NCI-H345 (cell line): ENCODE results near the gene RAD51B.
A peak's percentile ranks its signal among the peaks of the same experiment; 100 is the strongest.

Experiments
- DNase-seq: peaks from one replicate; lab custom pipeline; 2025; lab: John Stamatoyannopoulos, UW

Gene RAD51B

DNA sequence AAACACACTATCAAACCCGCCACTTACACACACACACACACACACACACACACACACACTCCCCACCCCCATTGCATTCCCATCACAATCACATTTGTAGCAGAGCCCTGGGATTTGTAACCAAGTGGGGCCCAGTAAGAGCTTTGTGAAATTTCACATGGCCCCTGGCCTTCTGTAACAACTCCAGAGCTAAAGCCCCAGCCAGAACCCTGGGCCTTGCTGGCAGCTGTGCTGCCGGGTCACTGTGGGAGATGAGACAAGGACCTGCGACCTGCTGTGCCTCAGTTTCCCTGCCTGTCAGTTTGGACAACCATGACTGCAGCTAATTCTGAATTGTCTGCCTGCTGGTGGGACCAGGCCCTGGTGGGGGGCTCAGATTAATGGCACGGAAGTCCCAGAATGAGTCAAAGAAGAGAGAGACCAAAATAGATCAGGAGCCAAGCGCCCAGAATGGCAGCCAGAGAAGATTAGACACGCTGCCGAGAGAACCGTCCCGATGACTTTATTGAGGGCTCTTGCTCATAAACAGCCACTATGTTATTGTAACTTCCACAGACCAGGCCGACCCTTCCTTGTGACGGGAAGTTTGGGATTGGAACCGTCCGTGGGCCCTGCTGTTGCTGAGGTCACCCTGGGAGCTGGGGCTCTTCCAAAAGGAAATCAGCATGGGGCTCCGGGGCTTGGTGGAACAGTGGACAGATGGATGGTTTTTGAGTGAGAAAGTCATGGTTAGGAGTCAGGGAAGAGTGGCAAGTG is 850.2 kb downstream of the RAD51B start:
- DNase-seq: no peak

DNA sequence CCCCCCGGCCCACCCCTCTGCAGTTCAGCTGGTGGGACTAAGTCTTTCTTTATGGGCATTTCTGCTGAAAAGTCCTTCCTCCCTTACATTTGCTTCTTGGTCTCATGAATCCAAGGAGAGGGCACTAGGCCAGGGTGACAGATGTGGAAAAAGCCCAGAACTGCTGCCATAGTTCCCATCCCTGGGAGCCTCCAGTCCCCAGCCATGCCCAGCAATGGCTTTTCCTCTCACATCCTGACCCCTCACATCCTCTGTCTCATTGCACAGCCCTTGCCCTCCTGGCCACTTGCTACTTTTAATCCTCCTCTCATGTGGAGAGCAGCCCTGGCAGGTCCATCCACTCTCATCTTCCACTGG is 850.8 kb downstream of the RAD51B start:
- DNase-seq: no peak

DNA sequence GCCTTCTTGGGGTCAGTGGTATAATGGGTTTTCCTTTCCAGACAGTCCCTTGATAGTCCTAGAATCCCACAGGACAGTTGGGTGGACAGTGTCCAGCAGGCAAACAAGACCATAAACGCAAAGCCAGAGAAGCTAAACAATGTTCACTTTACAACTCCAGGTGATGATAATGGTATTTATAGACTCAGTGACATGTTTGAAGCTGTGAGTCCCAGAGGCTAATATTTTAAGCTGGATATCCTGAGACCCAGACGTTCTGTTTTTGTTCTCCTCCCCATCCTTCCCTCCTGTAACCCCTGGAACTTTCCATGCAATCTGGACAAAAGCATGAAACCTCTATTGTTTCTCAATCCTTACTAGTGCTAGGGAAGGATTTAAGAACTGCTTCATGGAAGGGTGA is 852.3 kb downstream of the RAD51B start:
- DNase-seq: no peak

DNA sequence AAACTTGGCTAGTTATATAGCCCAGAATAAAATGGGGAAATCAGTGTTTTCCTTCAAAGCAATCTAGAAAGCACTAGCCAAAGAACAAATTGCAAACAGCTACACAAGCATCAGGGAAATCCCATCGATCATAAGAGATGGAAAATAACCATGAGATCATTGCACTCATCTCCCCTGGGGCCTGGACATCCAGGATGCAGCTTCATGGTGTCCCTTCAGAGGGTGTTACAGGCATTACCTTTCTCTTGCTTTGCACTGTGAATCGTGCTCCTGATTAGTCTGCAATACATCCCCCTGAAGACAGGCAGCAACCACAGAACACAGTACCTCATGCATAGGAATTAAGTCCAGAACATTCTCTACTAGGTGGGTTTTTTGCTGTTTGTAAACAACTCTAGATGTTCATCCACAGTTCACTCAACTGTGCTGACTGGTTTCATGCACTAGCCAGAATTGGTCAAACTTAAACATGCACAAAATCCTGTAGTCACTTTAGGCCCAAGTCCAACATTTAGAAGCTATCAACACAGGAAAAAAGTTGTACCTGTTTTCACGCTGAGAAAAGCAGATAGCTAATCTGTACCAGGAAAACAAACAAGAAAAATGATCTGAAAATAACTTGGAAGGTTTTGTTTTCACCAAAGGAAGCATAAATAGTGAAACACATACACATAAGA is 853.2 kb downstream of the RAD51B start:
- DNase-seq: no peak

DNA sequence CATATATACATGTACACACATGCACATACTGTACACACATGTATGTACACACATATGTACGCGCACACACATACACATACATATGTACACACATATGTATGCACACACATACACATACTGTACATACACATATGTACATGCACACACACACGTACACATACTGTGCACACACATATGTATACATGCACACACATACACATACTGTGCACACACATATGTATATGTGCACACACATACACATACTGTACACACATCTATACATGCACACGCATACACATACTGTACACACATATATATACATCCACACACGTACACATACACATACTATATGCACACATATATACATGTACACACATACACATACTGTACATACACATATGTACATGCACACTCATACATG is 853.9 kb downstream of the RAD51B start:
- no peak for DNase-seq

DNA sequence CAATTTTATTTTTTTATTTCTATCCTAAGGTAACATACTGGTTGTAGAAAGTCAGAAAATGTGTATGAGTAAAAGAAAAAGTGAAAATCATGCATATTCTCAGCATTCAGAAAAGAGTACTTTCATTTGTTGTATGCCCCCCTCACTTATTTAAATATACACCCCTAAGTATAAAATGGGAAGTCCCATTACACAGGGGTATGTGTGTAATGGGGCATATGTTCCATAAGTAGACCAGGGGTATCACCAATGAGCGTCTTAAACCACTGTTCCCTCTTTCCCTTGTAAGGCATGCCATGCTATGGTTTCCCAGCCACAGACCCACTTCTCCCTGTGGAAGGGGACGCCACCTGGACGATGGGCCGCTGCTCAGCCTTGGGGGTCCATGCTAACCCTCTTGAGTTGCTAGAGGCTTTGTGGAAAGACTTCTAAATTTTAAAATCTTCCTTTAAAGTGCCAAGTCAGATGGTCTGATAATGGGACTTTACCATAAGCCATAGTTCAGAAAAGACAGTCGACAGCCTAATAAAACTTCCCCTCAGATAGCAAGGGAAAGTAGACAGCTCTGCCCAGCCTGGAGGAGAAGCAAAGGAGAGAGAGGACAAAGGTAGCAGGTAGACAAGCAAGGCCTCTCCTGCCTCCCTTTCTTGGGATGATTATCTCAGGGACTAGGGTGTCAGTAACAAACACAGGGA is 855.1 kb downstream of the RAD51B start:
- no peak for DNase-seq

DNA sequence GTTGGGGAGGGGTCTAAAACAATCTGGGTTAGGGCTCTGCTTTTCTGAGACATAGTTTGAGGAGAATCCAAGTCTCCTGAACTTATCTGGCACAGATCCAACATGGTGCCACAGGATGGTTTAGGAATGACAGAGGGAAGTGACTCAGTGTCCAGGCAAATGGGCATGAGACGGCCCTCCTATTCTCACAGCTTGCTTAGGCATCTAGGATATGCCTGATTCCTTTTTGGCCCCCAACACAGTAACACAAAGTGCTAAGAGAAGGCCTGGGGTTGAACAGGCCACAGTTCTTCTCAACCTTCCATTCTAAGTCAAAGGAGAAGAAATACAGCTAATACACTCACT is 855.6 kb downstream of the RAD51B start:
- no peak for DNase-seq

DNA sequence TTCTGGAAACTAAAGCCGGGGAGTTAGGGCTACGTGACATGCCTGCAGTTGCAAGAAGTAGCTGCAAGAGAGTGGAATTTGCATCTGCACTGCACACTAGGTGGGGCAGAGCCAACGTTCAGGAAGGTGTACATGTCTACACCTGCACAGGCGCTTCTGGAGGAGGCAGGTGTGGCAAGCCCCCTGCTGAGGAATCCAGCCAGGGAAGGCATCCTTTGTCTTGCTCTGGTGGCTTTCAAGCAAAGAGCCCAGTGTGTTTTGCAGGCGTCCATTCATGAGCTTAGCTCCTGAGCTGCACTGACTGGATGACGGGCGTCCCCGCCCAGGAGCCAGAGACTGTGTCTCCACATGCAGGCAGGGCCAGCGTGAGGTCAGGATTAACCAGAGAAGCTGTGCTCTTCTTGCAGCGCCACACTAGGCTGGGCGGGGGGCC is 856.9 kb downstream of the RAD51B start:
- DNase-seq: peak; percentile 92

DNA sequence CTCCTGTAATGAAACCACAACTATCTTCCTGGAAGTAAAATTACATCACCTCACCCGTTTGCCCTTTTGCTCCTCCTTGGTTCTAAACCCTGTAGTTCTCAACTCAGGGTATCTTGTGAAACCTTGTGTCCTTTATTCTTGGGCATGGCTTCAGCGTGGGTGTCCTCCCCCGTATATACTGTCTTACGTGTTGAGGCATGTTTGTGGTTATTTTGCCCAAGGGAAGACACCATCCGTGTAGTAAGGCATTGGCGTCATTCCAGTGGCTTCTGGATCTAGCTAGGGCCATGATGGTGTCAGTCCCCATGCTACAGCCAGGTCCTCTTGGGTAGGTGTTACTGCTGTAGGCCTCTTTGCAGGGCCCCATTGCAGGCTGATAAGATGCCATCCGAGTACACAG is 857.9 kb downstream of the RAD51B start:
- no peak for DNase-seq

DNA sequence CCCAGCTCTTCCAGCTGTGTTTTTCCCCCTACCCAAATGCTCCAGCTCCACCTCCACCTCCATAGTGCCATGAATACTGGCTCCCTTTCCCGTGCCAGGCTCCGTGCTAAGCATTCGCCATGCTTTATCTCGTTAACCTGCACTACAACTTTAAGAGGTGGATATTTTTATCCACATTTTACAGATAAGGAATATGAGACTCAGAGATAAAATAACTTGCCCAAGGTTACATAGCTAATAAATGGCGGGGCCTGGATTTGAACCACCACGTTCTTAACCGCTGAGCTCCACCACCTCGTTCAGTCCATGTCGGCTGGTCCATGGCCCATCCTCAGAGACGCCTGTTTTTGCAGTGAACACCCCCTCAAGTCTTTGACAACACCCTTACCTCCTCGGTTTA is 858.3 kb downstream of the RAD51B start:
- no peak for DNase-seq

DNA sequence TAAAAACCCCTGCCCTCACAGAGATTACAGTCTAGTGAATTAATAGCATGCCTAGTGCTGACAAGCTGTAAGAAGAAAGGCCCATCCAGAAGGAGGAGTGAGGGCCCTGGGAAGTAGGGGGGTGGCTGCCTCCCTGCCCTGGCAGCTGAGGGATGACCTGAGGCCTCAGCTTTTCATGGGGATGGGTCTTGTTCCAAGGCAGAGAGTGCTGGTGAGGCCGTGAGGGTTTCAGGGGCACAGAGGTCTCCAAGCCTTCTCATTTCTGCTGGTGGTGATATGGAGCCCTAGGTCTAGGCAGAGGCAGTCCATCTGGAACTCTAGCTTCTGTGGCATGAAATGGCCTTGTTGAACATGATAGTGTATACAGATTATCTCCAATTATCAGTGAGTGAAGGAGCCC is 858.9 kb downstream of the RAD51B start:
- no peak for DNase-seq

DNA sequence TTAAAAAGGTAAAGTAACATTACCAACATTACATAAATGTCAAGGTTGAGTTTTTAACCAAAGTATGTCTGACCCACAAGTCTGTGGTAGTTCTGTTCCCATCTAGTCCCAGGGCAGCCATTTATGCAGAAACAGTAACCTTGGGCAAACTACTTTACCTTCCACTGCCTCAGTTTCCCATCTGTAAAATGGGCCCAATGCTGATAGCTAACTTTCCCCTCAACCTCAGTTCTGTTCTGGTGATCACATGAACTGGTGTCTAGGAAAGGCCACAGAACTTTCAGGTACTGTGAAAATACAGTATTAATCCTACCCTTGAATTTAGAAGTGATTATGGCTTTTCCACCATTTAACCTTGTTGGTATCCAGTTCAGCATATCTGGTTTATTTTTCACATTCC is 859.7 kb downstream of the RAD51B start:
- DNase-seq: no peak

DNA sequence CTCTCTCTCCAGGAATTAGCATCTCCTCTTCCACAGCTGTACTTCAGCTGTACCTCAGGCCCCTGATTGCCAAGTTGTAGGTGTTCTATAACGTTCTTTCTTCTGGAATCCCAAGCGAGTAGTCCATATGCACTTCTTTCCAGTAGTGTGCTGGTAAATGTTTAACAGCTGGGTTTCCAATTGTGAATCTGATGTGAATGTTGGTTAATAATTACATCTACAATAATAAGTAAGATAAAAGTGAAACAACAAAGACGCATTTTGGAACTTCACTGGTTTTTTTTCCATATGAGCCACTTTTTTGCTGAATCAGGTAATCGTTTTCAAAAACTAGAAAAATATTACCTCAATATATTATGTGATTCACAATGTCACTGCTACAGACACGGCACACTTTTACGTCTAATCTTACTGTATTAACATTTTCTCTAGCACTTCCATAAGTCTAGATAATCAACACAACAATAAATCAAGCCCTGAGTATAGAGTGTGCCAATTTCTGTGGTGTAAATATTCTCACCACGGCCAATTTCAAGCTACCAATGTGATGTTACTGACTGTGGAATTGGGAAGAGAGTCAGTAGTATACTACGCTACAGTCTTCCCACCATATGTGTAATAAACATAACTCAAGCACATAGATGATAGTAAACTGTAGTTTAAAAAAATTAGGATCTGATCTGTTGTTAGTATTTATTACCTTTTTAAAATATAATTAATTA is 860.3 kb downstream of the RAD51B start:
- DNase-seq: no peak

DNA sequence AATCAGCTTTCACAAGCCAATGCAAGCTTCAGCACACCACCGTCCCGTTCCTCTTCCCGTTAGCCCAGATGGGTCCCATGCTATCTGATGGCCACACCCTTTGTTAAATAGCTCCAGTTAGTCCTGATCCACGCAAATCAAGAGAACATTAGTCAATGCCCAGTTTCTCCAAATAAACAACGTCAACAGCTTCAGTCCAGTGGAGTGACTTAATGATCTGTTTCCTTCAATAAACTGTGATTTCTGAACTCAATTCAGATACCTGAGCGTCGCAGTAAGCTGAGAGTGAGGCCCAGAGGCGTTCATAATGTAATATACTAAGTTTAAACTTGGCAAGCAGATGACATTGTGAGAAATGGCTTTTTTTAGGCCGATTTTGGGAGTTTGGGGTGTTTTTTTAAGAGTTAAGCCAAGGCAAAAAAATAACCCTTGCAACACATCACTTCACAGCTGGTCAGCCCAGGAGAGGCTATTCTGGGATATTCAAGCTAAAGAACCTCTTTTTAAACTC is 861.0 kb downstream of the RAD51B start:
- no peak for DNase-seq

DNA sequence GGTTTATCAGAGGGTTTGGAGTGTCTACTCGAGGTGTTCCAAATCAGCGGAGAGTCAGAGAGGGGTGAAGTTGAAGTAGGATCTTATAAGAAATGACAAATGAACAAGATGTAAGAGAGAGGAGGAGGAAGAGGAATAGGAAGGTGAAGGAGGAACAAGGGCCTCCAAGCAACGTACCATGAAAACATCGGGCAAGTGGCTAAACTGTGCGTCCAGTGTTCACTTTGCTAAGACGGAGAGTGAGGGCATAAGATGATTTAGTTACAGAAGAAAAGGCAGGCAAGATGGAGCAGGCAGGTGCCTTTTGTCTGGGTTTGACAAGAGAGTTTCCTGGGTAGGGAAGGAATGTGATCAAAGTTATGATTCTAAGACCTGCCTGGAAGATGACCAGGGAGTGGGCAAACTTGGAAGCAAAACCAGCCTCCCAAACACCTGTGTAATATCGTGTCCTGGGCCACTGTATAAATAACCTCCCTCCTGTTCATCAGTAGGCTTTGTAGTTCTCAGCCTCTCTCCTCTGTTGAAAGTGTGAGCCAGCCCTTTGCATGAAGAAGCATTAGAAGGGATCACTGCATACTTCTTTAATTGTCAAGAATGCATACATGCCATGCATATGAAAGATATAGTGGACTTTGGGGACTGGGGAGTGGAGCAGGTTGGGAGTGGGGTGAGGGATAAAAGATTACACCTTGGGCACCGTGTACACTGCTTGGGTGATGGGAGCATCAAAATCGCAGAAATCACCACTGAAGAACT is 861.9 kb downstream of the RAD51B start:
- DNase-seq: no peak

DNA sequence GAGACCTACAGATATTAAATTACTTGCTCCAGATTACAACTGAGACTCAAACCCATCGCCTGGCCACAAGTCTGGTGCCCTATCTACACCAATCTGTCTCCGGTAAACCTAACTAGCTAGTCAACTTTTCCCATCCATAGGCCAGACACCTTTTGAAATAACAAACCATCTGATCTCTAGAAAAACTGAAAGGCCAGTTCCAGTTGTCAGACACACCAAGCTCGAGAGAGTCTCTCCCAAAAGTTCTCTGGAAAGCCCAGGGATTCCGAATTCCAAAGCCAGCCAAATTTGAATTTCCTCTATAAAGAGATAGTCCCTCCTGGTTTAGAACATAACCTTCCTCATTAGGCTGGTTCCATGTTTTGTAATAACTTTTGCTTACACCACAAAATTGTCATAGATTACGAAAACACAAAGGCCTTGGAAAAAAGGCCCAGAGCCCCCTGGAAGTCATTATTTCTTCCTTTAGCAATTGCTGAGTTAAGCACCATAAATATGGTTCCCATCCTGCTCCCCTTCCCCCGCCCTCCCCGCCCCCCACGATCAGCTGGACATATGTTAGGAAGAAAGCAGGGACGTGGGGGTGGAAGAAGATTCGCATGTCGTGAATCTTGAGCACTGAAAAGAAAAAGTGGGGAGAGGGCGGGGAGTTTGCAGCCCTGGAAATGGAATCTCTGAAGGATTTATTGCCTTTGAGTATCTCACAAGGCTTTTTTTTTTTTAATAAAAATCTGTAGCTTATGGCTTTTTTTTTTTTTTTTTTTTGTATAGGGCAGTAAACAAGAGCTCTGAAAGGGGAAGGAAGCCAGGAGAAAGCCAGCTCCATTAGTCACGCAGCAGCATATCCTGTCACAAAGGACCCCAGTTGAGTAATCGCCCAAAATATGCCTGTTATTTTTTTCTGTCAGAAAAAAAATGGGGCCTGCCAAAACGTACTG is 862.9 kb downstream of the RAD51B start:
- no peak for DNase-seq

DNA sequence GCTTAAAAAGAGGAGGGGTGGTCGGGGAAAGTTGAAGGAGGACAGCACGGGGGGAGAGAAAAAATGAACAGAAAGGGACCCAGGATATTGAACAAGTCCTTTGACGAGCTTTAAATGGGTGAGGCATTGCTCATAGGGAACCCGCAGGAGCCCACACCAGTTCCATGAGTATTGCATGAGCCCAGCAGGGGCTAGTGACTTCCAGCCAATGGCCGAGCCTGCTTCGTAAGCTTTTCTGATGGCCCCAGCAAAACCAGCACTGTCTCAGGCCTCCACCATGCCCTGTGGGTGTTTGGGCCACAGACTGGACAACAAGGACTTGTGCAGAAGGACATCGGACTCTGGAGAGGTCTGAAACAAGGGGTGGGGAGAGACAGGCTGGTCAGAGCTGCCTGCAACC is 863.7 kb downstream of the RAD51B start:
- no peak for DNase-seq

DNA sequence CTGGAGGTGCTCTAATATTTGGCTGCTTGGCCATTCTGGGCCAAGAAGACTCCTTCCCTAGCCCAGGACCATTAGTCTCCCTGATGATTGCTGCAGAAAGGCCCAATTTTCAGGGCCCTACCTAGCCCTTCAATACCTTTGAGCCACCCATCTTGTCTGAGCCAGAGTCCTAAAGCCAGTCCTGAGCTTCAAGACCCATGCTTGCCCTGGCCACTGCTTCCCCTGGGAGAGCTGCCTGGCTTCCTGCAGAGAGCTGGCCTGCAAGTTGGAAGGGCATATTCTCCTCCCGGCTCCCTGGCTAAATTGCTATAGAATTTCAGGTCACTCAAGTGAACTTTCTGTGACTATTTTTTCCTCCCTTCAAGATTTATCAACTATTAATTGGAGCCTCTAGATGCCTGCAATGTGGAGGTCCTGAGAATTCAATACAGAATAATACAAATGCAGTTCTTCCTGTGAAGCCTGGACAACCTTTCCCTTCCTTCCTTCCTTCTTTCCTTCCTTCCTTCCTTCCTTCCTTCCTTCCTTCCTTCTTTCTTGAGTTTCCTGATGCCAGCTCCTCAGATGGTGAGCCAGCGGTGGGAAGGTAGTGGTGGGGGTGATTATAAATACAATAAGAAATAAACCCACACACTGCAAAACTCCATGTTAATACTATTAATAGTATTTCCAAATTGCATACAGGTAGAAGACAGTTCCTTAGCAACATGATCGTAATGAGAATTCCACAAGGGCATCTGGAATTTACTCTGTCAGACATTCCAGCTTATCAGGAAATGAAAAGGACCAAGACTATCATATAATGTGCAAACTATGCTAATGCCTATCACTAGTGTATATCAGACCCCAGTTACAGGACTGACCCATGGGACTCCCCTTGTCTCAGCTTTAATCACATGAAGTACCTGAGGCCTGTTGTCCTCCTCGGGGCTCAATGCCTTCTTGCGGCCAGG is 865.2 kb downstream of the RAD51B start:
- no peak for DNase-seq

DNA sequence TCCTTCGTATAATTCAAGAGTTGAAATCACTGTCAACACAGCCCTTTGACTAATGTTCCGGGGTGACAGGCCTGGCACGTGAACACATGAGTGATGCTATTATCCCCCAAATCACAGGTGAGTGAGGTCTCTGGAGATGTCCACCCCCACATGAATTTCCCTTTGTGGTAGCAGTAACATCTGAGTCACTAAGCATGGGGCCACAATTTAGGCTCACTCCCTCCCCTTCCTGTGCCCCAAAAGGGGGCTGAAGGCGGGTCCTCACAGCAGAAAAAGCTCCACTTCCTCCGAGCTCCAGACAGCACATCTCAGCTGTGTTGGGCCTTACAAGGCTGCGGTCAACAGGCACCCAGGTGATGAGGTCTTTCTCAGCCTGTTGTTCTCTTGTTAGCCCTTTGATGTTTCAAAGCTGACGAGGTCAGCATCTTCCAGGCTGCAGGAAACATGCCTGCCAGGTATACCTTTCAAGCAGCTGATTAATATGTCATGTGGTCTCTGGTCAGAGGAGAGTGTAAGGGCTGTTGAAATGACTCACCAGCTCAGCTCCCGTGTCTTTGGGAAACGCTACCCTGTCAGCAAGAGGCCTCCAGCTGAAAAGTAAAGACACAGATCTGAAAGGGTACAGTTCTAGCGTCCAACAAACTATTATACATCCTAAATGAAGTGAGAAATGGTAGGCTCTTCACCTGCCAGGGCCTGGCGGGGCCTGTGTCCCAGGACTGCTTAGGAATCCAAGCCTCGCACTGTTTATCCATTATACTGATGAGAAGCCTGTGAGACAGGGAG is 866.0 kb downstream of the RAD51B start:
- no peak for DNase-seq
